Fibroblast of villous mesenchyme (primary cell): ENCODE data around the gene EML3. TPM values are rescaled to one million over a fixed set of nuclear protein-coding genes. Genes with fewer than 3 reads are reported as not detected.

ENCODE experiments used
- DNase-seq: peaks from one replicate; pipeline ENCODE4 v3.0.0-alpha.2; 2010; ENCODE audit warnings: low read depth
- H3K4me3 ChIP-seq: 2 replicates; pipeline ENCODE4 v1.5.1; 2011; ENCODE audit warnings: low read depth, mild to moderate bottlenecking, low read length
- total RNA-seq: library from RNA; depleted of rRNA; stranded (reverse); fragments of >200 nt; gene quantifications from 2 replicates; pipeline ENCODE4 v1.2.3, GENCODE V29; 2012
- TF ChIP-seq, protein P1 (sequence below): IDR thresholded peaks from 2 replicates; pipeline ENCODE4 v1.5.1; 2012; ENCODE audit warnings: low read depth, mild to moderate bottlenecking, low read length; ENCODE audit not compliant: insufficient read depth

The EML3 gene
- total RNA-seq, 1 donor: 15.5 TPM

DNA sequence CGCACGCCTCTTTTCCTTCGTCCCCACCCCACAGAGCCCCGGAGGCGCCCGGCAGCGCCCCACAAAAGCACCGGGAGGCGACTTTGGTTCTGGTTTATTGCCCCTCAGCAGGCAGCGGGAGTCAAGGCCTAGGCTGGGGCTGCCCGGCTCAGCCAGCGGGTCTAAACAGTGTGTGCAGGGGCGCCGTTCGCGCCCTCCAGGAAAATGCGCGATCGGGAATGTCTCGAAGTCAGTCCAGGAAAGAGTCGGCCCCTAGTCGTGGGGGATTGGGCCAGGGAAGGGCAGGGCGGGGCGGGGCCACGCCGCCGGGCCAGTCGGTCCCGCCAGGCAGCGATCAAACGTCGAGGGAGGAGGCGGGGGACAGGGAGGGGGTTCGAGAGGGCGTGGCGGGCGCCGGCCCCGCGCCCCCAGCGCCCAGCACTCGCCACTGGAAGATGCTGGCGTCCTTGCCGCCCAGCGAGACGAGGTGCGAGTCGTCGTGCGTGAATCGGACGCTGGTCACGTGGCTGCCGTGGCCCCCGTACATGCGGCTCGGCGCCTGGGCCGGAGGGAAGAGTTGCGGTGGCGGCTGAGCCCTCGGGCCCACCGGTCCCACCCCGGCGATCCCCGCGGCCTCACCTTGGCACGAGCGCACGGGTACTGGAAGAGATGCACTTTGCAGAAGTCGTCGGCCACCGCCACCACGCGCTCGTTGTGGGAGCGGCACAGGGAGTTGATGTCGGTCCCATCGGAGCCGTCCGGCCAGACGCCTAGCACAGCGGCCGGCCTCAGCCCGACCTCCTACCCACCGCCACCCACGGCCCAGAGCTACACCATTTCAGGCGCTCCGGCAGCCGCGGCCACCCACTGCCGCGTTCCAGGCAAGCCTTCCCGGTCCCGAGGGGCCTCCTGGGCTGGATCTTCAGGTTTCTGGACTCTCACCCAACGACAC lies 10.2 kb downstream of the EML3 start:
- TF ChIP-seq, protein P1, sequence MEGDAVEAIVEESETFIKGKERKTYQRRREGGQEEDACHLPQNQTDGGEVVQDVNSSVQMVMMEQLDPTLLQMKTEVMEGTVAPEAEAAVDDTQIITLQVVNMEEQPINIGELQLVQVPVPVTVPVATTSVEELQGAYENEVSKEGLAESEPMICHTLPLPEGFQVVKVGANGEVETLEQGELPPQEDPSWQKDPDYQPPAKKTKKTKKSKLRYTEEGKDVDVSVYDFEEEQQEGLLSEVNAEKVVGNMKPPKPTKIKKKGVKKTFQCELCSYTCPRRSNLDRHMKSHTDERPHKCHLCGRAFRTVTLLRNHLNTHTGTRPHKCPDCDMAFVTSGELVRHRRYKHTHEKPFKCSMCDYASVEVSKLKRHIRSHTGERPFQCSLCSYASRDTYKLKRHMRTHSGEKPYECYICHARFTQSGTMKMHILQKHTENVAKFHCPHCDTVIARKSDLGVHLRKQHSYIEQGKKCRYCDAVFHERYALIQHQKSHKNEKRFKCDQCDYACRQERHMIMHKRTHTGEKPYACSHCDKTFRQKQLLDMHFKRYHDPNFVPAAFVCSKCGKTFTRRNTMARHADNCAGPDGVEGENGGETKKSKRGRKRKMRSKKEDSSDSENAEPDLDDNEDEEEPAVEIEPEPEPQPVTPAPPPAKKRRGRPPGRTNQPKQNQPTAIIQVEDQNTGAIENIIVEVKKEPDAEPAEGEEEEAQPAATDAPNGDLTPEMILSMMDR: no peak
- peak overlapping the region; percentile 92 for H3K4me3 ChIP-seq
- DNase-seq: peak; percentile 69

DNA sequence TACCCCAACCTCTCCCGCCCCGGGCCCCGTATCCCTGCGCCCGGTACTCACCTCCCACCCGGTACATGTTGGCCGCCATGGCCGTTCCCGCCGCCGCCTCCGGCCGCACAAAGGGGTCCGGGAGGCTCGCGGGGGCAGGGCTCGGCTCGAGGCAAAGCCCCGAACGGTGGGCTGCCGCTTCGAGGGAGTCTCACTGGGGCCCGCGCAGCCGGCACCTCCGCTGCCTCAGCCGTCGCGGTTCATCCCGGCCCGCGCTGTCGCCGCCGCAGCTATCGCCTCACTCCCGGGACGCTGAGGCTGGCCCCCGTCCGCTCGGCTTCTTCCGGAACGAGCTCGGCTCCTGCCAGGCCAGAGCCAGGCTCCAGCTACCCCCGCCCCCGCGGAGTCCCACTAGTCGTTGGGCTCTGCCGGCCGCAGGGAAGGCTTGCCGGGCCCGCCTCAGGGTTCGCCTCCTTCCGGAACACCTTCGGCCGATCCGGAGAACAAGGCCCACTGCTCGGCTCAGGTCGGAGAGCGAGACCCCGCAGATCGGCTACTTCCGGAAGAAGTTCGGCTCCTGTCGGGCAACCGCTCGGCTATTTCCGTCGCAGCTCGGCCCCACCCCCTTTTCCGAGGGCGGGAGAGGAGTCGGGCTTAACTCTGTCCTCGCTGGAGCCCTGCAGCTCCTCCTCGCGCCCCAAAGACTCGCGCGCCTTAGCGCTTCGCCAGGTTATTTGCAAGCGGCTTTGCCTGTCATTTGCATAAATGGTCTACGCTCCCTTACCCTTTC lies 11.0 kb downstream of the EML3 start, which contains the start of gene MTA2:
TSS of gene MTA2 (minus strand) at position 494 of the 769 bp plus-strand sequence. CDS start at position 79, 415 bp downstream.
- peak; percentile 98 for DNase-seq
- H3K4me3 ChIP-seq: peak within 1 kb of the TSS; percentile 92
- TF ChIP-seq, protein P1: no peak

DNA sequence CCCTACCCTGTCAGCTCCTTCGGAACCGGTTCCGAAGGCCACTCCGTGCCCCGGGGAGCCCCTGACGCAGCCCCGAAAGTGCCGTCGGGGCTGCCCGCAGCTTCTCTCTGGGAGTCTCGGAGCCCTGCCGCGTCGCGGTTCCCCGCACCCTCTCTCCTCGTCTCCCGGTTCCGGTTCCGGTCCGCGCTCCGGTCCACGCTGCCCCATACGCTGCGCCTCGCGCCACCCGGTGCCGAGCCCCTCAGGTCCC lies 11.5 kb downstream of the EML3 start:
- TF ChIP-seq, protein P1: no peak
- H3K4me3 ChIP-seq: peak overlapping the region; percentile 92
- no peak for DNase-seq

DNA sequence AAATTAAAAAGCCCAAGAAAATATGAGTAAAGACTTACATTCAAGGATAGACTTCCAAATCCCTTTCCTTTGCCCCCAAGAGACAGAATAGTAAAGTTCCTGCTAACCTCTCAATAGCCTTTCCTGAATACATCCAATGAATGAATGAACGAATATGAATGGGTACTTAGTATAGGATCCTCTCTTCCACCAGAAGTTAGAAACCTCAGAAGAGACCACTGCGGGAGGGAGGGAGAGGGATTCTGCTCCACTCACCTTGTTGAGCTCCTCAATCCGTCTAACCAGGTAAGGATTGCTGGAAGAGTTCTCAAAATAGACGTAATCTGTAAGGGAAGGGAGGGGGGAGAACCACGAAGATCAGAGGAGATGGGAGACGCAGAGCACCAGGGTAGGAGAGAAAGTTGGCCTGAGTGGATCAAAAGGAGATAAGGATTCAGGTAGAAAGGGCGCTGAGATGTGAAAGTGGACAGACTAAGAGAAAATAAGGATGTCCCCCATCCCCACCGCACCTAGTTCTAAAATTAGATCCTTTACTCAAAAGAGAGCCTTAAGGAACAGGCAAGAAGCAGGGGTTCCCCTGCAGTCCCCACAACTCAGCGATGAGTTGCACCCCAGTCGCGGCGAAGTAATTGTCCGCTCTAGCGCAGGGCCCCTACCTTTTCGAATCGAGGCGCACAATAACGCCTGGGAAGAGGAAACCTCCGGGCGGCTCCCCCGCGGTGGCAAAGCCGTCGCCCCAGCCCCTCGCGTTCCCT lies 12.0 kb downstream of the EML3 start:
- H3K4me3 ChIP-seq: peak overlapping the region; percentile 92
- TF ChIP-seq, protein P1: no peak
- no peak for DNase-seq

DNA sequence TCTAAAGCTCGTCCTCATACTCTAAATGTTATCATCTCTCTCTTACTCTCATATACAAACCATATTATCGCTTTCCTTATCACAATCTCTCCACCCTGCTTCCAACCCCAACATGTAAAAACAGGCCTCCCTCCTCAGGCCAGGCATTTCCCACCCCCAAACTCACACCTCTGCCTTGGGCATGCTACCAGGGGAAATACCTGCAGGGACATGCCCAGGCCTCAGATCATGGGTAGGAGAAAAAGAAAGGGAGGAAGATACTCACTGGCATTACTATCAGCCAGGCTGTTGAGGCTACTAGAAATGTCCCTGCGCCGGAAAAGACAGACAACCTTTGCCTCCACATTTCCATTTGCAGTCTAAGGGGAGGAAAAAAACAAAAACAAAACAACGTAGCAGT lies 12.7 kb downstream of the EML3 start:
- TF ChIP-seq, protein P1: no peak
- peak overlapping the region; percentile 92 for H3K4me3 ChIP-seq
- no peak for DNase-seq

DNA sequence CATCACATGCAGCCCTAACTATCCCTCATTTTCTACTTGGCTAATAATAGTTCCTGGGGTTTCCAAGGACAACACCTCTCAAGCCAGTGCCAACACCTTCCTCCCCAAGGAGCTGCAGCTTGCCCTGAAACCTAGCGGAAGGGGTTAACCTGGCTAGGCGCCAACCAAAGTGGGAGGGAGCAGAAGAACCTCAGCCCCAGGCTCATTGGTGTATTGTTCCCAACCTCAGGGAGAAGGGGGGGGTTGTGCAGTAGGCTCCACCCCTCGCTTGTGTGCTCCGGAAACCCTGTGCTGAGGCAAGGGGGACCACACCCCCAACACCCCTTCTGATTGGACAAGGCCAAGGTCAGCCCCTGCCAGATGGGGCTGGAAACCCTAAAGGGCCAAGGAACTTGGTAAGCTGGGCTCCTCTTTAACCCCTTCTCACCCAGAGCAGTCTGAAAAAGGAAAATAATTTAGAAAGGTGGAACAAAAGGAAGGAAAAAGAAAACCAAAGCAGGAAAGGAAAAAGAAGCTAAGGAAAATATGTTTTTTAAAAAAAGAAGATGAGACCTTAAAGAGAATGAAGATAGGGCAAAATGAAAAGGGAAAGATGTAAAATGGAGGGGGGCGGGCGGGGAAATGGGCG lies 13.4 kb downstream of the EML3 start:
- H3K4me3 ChIP-seq: peak overlapping the region; percentile 92
- TF ChIP-seq, protein P1: no peak
- peak; percentile 99 for DNase-seq
